ENCODE measurements around the gene MRPL38. TPM values are rescaled to one million over a fixed set of nuclear protein-coding genes. Genes with fewer than 3 reads are reported as not detected.

MRPL38 gene
- total RNA-seq, 1 donor = 36.6 TPM

DNA sequence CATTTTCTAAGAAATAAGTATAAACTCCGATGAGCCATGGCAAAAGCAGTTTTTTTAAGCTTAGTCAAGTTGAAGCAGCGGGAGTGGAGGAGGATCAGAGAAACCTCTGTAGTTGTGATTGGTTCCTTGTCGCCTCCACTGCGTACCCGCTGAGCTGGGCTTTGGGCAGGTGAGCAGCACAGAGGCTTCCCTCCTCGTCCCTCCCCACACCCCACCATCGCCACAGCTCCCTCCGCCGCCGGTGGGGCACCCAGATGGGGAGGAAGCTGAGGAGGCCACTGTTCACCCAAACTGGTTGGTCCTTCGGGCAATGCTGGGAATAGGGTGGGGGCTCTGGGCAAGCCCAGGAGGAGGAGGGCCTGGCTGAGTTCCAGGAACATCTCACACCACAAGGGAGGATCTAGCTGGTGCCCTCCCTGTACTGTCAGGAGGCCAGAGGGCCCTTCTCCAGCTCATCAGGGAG is 5.2 kb upstream of the MRPL38 start:
- TF ChIP-seq, protein P1, sequence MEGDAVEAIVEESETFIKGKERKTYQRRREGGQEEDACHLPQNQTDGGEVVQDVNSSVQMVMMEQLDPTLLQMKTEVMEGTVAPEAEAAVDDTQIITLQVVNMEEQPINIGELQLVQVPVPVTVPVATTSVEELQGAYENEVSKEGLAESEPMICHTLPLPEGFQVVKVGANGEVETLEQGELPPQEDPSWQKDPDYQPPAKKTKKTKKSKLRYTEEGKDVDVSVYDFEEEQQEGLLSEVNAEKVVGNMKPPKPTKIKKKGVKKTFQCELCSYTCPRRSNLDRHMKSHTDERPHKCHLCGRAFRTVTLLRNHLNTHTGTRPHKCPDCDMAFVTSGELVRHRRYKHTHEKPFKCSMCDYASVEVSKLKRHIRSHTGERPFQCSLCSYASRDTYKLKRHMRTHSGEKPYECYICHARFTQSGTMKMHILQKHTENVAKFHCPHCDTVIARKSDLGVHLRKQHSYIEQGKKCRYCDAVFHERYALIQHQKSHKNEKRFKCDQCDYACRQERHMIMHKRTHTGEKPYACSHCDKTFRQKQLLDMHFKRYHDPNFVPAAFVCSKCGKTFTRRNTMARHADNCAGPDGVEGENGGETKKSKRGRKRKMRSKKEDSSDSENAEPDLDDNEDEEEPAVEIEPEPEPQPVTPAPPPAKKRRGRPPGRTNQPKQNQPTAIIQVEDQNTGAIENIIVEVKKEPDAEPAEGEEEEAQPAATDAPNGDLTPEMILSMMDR (IDR thresholded peaks at IDR 0.05; ENCODE audit: extremely low read depth, low read depth, low read length) = no peak
- Histone ChIP-seq H3K9me3 (ENCODE audit: low read depth, low read length) (no peaks in the 10 kb centered on the region), H3K4me2 (ENCODE audit: insufficient read depth, low read length) (no peak overlapping the region), H3K4me3 (ENCODE audit: insufficient read depth, low read length) (no peak overlapping the region), H3K4me1 (ENCODE audit: insufficient read depth, low read length) (peaks cover 5% of the 10 kb centered on the region), H3K79me2 (ENCODE audit: insufficient read depth, low read length) (no peaks in the 10 kb centered on the region), H3K27ac (ENCODE audit: low read depth, low read length) (no peak overlapping the region), H2AFZ (ENCODE audit: low read length) (no peak overlapping the region), H3K27me3 (ENCODE audit: insufficient read depth, low read length) (no peaks in the 10 kb centered on the region), H3K36me3 (ENCODE audit: insufficient read depth, low read length) (peaks cover 8% of the 10 kb centered on the region), H4K20me1 (ENCODE audit: insufficient read depth, low read length) (no peaks in the 10 kb centered on the region)
- DNase-seq (ENCODE audit: insufficient read length, low spot score, missing footprints) = no peak

DNA sequence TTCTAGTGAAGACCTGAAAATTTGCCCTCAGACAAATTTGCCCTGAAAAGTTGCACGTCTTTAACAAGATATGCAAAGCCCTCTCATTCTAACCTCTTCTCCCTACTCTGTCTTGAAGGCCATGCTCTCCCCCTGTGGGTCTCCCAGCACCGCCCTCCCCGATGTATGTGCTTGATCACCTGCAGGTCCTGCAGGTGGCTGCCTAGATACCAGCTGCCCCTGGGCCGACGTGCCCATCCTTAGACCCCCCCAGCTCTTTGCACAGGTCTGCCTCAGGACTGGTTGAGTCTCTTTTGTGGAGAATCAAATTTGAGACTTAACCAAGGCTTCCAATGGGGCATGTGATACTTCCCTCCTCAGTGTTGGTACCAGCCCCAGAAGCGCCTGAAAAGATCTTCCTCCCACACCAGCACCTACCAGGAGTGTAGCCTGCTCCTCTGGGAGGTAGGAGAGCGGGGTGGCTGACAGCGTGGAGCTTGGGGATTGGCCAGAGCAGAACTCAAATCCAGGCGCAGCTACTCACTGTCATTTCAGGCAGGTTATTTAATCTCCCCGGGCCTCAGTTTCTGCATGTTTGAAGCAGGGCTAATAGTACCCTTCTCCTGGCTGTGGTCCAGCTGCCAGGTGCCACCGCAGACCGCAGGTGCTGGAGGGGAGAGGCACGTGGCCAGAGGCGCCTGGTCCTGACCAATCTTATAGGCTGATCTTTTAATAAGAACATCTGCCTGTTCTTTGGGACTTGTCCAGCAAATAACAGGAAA is 4.5 kb upstream of the MRPL38 start:
- no peak overlapping the region for H3K4me2 ChIP-seq (ENCODE audit: insufficient read depth, low read length)
- peaks cover 5% of the 10 kb centered on the region for H3K4me1 ChIP-seq (ENCODE audit: insufficient read depth, low read length)
- DNase-seq (ENCODE audit: insufficient read length, low spot score, missing footprints) = peak; percentile 78
- TF ChIP-seq, protein P1 (IDR thresholded peaks at IDR 0.05; ENCODE audit: extremely low read depth, low read depth, low read length) = no peak
- no peaks in the 10 kb centered on the region for H3K27me3 ChIP-seq (ENCODE audit: insufficient read depth, low read length)
- no peak overlapping the region for H3K4me3 ChIP-seq (ENCODE audit: insufficient read depth, low read length)
- peaks cover 8% of the 10 kb centered on the region for H3K36me3 ChIP-seq (ENCODE audit: insufficient read depth, low read length)
- no peak overlapping the region for H3K27ac ChIP-seq (ENCODE audit: low read depth, low read length)
- no peaks in the 10 kb centered on the region for H4K20me1 ChIP-seq (ENCODE audit: insufficient read depth, low read length)
- H3K79me2 ChIP-seq (ENCODE audit: insufficient read depth, low read length) = peaks cover 3% of the 10 kb centered on the region
- no peaks in the 10 kb centered on the region for H3K9me3 ChIP-seq (ENCODE audit: low read depth, low read length)
- H2AFZ ChIP-seq (ENCODE audit: low read length) = no peak overlapping the region

DNA sequence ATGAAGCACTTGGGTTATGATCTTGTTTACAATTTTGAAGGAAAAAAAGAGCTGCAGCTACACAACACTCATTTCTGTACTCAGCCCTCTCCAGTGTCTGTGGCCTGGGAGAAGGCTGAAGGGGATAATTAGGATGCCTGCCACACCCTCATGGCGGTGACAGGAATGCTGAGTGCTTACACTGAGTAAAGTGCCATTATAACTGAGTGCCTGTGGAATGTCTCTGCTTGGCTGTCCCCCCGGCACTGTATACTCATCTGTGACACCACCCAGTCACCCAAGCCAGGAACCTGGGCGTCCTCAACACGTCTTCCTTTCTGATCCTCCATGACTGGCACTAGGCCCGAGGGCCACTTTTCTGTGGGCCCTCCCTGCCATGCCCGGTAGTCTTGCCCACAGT is 3.5 kb upstream of the MRPL38 start:
- Histone ChIP-seq H2AFZ (ENCODE audit: low read length) (no peak overlapping the region), H3K4me2 (ENCODE audit: insufficient read depth, low read length) (no peak overlapping the region), H3K4me1 (ENCODE audit: insufficient read depth, low read length) (peaks cover 10% of the 10 kb centered on the region), H3K27me3 (ENCODE audit: insufficient read depth, low read length) (no peaks in the 10 kb centered on the region), H4K20me1 (ENCODE audit: insufficient read depth, low read length) (no peaks in the 10 kb centered on the region), H3K27ac (ENCODE audit: low read depth, low read length) (no peak overlapping the region), H3K9me3 (ENCODE audit: low read depth, low read length) (no peaks in the 10 kb centered on the region), H3K79me2 (ENCODE audit: insufficient read depth, low read length) (peaks cover 7% of the 10 kb centered on the region), H3K4me3 (ENCODE audit: insufficient read depth, low read length) (no peak overlapping the region), H3K36me3 (ENCODE audit: insufficient read depth, low read length) (peaks cover 8% of the 10 kb centered on the region)
- DNase-seq (ENCODE audit: insufficient read length, low spot score, missing footprints) = peak; percentile 92
- TF ChIP-seq, protein P1 (IDR thresholded peaks at IDR 0.05; ENCODE audit: extremely low read depth, low read depth, low read length) = no peak

DNA sequence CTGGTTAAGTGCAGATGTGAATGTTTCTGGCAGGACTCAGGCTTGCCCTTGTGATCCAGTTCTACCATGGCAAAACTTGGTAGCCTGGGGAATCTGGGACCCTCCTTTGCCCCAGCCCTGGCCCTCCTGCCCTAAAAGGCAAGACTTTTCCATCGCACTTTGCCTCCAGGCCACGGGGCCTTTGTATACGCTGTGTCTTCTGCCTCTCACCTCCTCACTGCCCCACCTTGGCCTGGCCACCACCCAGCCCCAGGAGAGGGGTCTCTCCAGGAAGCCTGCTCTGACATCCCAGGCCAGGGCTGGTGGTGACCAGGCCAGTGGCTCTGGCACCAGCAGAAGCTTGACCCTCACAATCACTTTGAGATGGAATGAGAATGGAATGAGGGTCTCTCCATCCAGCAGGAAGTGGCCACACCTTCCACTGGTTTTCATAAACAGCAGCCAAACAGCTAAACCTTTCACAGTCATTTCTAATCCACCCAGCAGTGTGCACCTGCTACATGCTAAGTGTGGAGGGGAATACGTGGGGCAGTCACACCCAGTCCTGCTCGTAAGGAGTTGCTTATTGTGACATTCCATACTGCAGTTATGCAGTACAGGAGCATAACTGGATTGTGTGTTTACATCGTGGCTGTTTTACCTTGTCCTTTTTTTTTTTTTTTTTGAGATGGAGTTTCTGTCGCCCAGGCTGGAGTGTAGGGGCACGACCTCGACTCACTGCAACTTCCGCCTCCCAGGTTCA is 1.6 kb upstream of the MRPL38 start:
- Histone ChIP-seq H3K79me2 (ENCODE audit: insufficient read depth, low read length) (peaks cover 7% of the 10 kb centered on the region), H3K36me3 (ENCODE audit: insufficient read depth, low read length) (peaks cover 12% of the 10 kb centered on the region), H3K27me3 (ENCODE audit: insufficient read depth, low read length) (no peaks in the 10 kb centered on the region), H3K4me3 (ENCODE audit: insufficient read depth, low read length) (no peak overlapping the region), H3K27ac (ENCODE audit: low read depth, low read length) (no peak overlapping the region), H3K9me3 (ENCODE audit: low read depth, low read length) (no peaks in the 10 kb centered on the region), H3K4me1 (ENCODE audit: insufficient read depth, low read length) (peaks cover 10% of the 10 kb centered on the region), H2AFZ (ENCODE audit: low read length) (no peak overlapping the region), H3K4me2 (ENCODE audit: insufficient read depth, low read length) (no peak overlapping the region), H4K20me1 (ENCODE audit: insufficient read depth, low read length) (no peaks in the 10 kb centered on the region)
- TF ChIP-seq, protein P1 (IDR thresholded peaks at IDR 0.05; ENCODE audit: extremely low read depth, low read depth, low read length) = no peak
- DNase-seq (ENCODE audit: insufficient read length, low spot score, missing footprints) = peak; percentile 62

Data from osteoblast (primary cell).